Mucosa of stomach (tissue), 1 donor: ENCODE measurements around the gene VAV3.
A peak's percentile ranks its signal among the peaks of the same experiment; 100 is the strongest.

Source experiments
- H3K27me3 ChIP-seq: one replicate; pipeline ENCODE4 v1.7.0; 2013; ENCODE audit warnings: mild to moderate bottlenecking, low read length; ENCODE audit not compliant: control insufficient read depth, insufficient read depth
- H3K36me3 ChIP-seq: one replicate; pipeline ENCODE4 v1.7.0; 2013; ENCODE audit warnings: low read length; ENCODE audit not compliant: control insufficient read depth, insufficient read depth
- H3K4me1 ChIP-seq: one replicate; pipeline ENCODE4 v1.7.0; 2013; ENCODE audit warnings: mild to moderate bottlenecking, low read length; ENCODE audit not compliant: control insufficient read depth, insufficient read depth
- H3K4me3 ChIP-seq: one replicate; pipeline ENCODE4 v1.7.0; 2013; ENCODE audit warnings: low read length
- H3K9ac ChIP-seq: one replicate; pipeline ENCODE4 v1.7.0; 2013; ENCODE audit warnings: mild to moderate bottlenecking, low read length, moderate library complexity
- H3K9me3 ChIP-seq: one replicate; pipeline ENCODE4 v1.7.0; 2013; ENCODE audit warnings: mild to moderate bottlenecking, low read length, moderate library complexity; ENCODE audit not compliant: control insufficient read depth
- donor health status: Pancreatic carcinoma.

Gene VAV3

DNA sequence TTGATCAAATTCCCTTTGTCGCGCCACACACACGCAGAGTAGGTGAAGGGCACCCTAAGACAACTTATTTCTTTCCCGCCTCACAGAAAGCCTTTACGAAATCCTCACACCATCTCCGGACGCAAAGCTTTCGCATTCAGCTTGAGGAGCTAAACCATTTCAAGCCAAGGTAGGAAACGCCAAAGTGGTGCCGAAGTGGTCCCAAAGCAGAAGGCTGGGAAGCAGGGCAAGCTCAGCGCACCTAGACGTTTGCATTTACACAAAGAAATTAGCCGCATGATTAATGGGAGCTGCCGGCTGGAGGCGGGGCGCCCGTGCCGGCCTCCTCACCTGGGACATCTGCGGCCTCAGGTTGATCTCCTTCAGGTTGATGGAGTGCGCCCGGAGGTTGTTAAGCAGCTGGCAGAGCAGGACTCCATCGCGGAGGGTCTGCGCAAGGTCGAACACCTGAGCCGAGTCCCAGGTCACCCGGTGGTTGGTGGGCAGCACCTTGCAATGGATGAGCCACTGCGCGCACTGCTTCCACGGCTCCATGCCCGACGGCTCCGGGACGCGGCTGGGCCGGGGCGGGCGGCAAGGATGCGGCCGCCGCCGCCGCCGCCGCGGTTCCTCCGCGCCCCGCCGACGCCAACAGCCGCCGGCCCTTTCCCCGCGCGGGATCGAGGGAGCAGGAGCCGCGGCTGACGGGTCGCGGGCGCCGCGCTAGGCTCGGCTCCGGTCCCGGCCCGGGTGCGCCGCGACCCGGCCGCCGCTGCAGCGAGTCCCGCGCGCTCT is 457 bp downstream of the VAV3 start:
- no peaks in the 10 kb centered on the region for H3K9me3 ChIP-seq

DNA sequence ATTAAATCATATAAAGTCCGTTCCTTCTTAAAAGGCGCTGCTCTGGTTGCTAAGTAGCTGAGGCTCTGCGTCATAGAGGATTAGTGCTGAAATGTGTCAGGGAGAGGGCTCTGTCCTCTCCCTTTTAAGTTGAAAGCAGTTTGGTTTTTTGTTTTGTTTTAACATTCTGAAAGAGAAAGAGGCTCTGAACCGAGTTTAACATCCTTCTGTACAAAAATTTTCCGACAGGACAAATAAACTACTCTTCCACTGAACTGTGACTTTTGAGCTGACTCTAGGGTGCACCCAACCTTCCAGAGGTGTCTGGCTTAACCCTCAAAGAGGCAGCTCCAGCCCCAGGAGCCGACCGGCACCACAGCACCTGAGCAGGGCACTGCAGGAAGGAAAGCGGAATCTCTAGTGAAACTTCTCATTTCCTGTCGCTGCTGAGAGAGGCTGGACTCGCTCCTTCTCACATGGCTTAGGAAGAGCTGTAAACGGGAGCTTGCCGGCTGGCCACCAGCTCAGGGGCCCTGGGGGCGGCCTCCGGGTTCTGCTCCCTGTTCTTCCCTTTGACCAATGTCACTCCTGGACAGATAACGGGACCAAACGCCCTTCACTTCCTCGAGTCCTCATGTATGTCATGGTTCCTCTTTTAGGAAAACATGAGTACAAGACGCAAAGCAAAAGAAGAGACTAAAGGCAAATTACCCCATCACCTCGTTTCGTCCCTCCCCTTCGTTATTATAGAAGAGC is 1.2 kb downstream of the VAV3 start:
- peaks cover 16% of the 10 kb centered on the region for H3K4me1 ChIP-seq
- H3K9me3 ChIP-seq: no peaks in the 10 kb centered on the region
- no peaks in the 10 kb centered on the region for H3K36me3 ChIP-seq
- H3K27me3 ChIP-seq: peaks cover 31% of the 10 kb centered on the region
- H3K9ac ChIP-seq: peak overlapping the region; percentile 41
- H3K4me3 ChIP-seq: peak overlapping the region; percentile 14

More for the DNA sequence above, 457 bp downstream of the VAV3 start:
- Histone ChIP-seq H3K36me3 (no peaks in the 10 kb centered on the region), H3K4me3 (peak overlapping the region; percentile 14), H3K27me3 (peaks cover 31% of the 10 kb centered on the region), H3K9ac (no peak overlapping the region), H3K4me1 (peaks cover 16% of the 10 kb centered on the region)

DNA sequence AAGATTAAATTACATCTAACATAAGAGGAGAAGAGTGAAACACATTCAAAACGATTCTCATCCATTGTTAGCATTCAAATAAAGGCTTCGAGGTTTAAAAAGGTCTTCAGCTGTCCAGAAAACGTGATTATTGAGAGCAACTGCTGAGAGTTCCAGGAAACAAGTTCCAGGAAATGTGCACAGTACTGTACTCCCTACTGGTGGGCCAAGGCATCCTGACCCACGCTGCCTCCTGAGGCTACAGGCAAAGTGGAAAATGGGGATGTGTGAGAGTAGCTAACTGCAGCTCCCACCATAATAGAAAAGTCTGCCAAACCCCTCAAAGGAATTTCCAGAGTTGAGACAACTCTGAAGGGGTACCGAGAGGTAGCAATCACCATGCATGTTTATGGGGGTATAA is 2.0 kb downstream of the VAV3 start:
- Histone ChIP-seq H3K9me3 (no peaks in the 10 kb centered on the region), H3K27me3 (peaks cover 31% of the 10 kb centered on the region), H3K36me3 (no peaks in the 10 kb centered on the region), H3K4me1 (peaks cover 16% of the 10 kb centered on the region), H3K4me3 (no peak overlapping the region), H3K9ac (no peak overlapping the region)

DNA sequence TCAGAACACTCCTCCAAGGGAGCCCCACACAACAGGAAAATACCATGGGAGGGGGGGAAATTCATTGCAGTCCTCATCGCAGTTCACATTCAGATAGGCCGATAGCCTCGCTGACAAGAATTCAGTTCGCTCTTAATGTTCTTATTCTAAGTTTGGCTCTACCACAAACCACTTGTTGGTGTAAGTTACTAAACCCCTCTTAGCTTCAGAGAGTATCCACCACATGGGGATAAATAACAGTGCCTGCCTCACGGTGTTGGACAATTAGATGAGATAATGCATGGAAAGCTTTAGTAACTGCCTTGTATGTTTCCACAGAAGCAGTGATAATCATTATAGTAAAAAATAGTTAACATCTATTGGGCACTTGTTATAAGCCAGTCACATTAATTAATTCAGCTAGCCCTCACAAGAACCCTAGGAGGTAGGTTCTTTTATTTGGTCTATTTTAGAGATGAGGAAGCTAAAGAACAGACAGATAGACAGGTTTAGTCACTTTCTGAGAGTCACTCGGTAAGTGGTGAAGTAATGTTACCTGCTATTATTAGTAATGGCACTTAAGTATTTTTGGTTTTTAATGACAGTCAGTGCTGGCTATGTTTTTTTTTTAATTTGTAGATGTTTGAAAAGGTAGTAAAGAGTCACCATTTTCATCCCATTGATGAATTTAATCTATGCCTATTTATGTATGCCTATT is 10.1 kb downstream of the VAV3 start:
- Histone ChIP-seq H3K4me3 (no peak overlapping the region), H3K9ac (no peak overlapping the region), H3K27me3 (peaks cover 4% of the 10 kb centered on the region), H3K9me3 (no peaks in the 10 kb centered on the region), H3K4me1 (no peaks in the 10 kb centered on the region), H3K36me3 (no peaks in the 10 kb centered on the region)

DNA sequence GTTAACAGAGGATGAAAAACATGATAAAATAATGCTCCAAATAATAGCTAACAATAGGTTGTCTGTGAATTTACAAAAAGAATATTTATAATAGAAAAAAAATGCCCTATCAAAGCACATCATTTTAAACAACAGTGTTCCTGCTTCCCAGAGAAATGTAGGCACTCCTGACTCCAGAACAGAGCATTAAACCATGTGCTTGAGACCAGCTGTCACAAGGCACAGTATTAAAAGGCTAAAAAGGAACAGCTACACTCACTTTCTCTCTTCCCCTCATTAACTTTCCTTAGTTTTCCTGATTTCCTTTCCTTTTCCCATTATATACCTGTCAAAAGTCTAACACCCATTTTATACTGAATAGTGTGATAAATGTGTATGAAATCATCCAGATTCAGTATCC is 10.9 kb downstream of the VAV3 start:
- H3K9me3 ChIP-seq: no peaks in the 10 kb centered on the region
- H3K9ac ChIP-seq: no peak overlapping the region
- H3K36me3 ChIP-seq: no peaks in the 10 kb centered on the region
- no peaks in the 10 kb centered on the region for H3K4me1 ChIP-seq
- H3K27me3 ChIP-seq: peaks cover 4% of the 10 kb centered on the region
- no peak overlapping the region for H3K4me3 ChIP-seq

DNA sequence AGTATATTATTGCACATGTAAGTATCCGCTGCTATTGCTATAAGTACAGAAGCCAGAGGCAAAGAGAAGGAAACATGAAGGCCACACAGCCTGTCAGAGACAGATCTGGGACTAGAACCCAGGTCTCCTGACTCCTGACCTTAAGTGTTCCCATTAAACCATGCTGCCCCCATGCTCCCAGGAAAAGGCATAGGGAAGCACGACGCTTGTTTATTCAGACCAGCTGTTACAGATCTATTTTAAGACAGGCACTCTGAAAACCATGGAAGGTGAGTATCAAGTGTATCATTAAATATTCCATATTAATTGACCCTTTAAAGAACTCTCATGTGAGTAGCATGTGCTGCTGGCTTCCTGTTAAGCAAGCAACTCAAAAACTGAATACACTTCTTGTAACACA is 11.4 kb downstream of the VAV3 start:
- Histone ChIP-seq H3K4me3 (no peak overlapping the region), H3K27me3 (peaks cover 4% of the 10 kb centered on the region), H3K4me1 (no peaks in the 10 kb centered on the region), H3K9me3 (no peaks in the 10 kb centered on the region), H3K9ac (no peak overlapping the region), H3K36me3 (no peaks in the 10 kb centered on the region)

DNA sequence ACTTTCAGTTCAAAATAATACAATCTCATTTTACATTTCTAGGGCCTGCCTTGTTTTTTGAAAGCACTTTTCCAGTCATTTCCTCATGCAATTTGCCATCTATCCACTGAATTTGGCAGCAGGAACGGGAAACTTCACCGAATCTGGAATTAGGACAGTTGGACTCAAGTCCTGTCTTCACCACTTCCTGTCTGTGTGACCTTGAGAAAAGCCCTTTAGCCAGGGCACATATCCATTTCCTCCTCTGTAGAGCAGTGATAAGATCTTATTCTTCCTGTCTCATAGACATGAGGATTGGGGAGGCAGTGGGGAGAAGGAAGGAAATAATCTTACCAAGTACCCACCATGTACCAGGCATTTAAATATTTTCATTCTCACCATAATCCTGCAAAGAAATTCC is 12.0 kb downstream of the VAV3 start:
- Histone ChIP-seq H3K27me3 (peaks cover 4% of the 10 kb centered on the region), H3K4me3 (no peak overlapping the region), H3K36me3 (no peaks in the 10 kb centered on the region), H3K9ac (no peak overlapping the region), H3K4me1 (no peaks in the 10 kb centered on the region), H3K9me3 (no peaks in the 10 kb centered on the region)

DNA sequence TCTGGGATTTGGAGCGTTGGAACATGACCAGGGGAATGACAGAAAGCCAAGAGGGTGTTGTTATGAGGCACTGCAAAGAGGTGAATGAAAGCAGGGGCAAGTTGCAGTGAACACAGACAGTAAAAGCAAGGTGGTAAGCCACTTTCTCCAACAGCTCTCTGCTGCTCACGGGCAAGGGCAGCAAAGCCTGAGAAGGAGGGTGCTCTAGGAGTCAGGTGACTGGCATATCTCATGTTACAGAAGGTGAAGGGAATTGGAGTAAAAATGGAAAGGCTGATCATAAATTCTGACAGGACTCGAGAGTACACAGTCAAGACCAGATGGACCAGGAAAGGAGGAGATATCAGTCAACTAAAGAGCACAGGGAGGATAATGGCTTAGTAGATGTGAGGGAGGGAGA is 14.5 kb downstream of the VAV3 start:
- Histone ChIP-seq H3K4me3 (no peak overlapping the region), H3K4me1 (no peaks in the 10 kb centered on the region), H3K9me3 (no peaks in the 10 kb centered on the region), H3K36me3 (no peaks in the 10 kb centered on the region), H3K27me3 (peaks cover 4% of the 10 kb centered on the region), H3K9ac (no peak overlapping the region)

DNA sequence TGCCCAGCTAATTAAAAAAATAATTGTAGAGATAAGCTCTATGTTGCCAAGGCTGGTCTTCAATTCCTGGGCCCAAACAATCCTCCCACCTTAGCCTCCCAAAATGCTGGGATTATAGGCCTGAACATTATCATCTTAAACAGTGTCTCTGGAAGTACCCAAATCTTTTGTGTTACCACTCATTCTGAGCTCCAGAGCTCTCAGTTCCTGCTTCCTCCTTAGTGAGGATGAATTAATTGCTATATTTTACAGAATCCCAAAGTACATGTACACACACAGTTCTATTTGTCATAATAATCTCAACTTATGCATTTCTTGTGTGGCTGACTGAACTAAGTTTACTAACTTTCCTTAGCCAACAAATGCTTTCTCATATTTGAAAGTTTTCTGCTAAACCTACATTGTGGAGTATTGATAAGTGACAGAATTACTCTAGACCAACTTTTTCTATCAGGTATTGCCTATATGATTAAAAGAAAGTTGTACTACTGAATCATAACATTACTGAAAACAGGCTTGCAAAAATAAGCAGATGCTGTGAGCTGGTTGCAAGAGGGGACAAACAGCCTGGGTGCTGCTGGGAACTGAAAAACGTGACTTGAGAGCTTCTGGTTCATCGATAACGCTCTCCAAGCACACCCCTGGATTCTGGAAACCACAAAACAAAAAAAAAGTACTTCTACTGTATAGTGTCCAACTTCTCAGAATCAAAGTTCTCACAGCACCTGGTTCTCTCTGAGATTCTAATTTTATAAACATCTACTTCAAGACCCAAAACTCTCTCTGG is 15.3 kb downstream of the VAV3 start:
- H3K4me1 ChIP-seq: no peaks in the 10 kb centered on the region
- peaks cover 4% of the 10 kb centered on the region for H3K27me3 ChIP-seq
- no peaks in the 10 kb centered on the region for H3K9me3 ChIP-seq
- H3K9ac ChIP-seq: no peak overlapping the region
- H3K4me3 ChIP-seq: no peak overlapping the region
- no peaks in the 10 kb centered on the region for H3K36me3 ChIP-seq

DNA sequence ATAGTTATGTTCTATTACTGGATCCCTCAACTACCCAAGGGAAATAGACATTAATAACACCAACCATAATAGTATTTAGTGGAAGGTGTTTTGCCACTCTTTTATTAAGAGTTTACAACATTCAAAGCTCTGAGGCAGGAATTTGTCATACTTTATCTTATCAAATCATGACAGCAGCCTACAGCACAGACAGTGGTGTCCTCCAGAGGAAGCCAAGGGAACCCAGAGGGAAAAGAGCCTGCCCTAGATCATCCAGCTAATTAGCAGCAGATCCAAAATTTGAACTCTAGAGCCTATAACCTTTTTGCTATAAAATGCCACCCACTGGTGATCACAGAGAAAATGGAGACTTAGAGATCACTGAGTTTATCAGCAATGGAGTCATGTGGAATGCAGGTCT is 18.2 kb downstream of the VAV3 start:
- Histone ChIP-seq H3K9me3 (no peaks in the 10 kb centered on the region), H3K4me1 (no peaks in the 10 kb centered on the region), H3K27me3 (peaks cover 4% of the 10 kb centered on the region), H3K9ac (no peak overlapping the region), H3K4me3 (no peak overlapping the region), H3K36me3 (no peaks in the 10 kb centered on the region)

DNA sequence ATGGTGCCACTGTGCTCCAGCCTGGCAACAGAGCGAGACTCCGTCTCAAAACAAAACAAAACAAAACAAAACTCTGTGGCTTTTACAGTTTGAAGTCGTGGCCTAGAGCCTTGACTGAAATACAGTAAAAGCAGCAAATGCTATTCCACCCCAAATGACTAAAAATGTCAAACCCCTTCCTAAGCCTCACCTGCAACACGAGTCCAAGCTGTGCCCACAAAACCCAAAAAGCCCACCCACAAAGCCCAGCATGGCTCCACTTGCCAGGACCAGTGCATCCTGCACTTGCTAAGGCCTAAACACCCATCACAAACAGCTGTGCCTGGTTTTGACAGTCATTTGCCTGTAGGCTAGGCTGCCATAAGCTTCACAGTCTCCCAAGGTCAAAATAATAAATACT is 21.3 kb downstream of the VAV3 start:
- H3K9ac ChIP-seq: no peak overlapping the region
- H3K4me1 ChIP-seq: no peaks in the 10 kb centered on the region

More for the DNA sequence above, 21.3 kb downstream of the VAV3 start:
- Histone ChIP-seq H3K27me3 (peaks cover 5% of the 10 kb centered on the region), H3K4me3 (no peak overlapping the region), H3K36me3 (no peaks in the 10 kb centered on the region), H3K9me3 (no peaks in the 10 kb centered on the region)
